NCI-H748 (cell line): Measurements from ENCODE around the gene GNAZ.

Experiments
- DNase-seq: peaks from one replicate; lab custom pipeline; 2025; ENCODE audit not compliant: unreplicated experiment; lab: John Stamatoyannopoulos, UW

GNAZ gene

GRCh38 chr22:23151827-23152226, 81.5 kb downstream of the GNAZ start:
- no peak for DNase-seq

- no peak for DNase-seq
Observed at GRCh38 chr22:23152238-23153114, 82.2 kb downstream of the GNAZ start.

- no peak for DNase-seq
Observed at GRCh38 chr22:23153994-23154393, 83.7 kb downstream of the GNAZ start.

GRCh38 chr22:23154461-23154860, 84.1 kb downstream of the GNAZ start:
- no peak for DNase-seq

- no peak for DNase-seq
Observed at GRCh38 chr22:23155143-23155542, 84.8 kb downstream of the GNAZ start.

- no peak for DNase-seq
Observed at GRCh38 chr22:23155831-23156230, 85.5 kb downstream of the GNAZ start.

GRCh38 chr22:23156286-23156685, 86.0 kb downstream of the GNAZ start:
- DNase-seq = no peak

GRCh38 chr22:23157560-23158515, 87.5 kb downstream of the GNAZ start:
- DNase-seq = no peak

- DNase-seq = no peak
Observed at GRCh38 chr22:23158516-23159290, 88.4 kb downstream of the GNAZ start.

- no peak for DNase-seq
Observed at GRCh38 chr22:23159291-23159630, 88.9 kb downstream of the GNAZ start.

- no peak for DNase-seq
Observed at GRCh38 chr22:23161029-23161428, 90.7 kb downstream of the GNAZ start.

GRCh38 chr22:23161574-23161973, 91.3 kb downstream of the GNAZ start:
- DNase-seq = no peak

- no peak for DNase-seq
Observed at GRCh38 chr22:23163665-23164064, 93.3 kb downstream of the GNAZ start.

GRCh38 chr22:23164091-23164490, 93.8 kb downstream of the GNAZ start:
- no peak for DNase-seq

GRCh38 chr22:23166042-23166831, 95.9 kb downstream of the GNAZ start:
- DNase-seq = no peak

- no peak for DNase-seq
Observed at GRCh38 chr22:23166841-23167616, 96.7 kb downstream of the GNAZ start.

- DNase-seq = no peak
Observed at GRCh38 chr22:23168391-23169042, 98.2 kb downstream of the GNAZ start.

GRCh38 chr22:23169043-23169406, 98.7 kb downstream of the GNAZ start:
- DNase-seq = no peak
